ENCODE data around the gene SNX8. TPM values are rescaled to one million over a fixed set of nuclear protein-coding genes. Genes with fewer than 3 reads are reported as not detected.

Gene SNX8
- total and polyA plus RNA-seq, 2 of the 13 experiments (the other 11 are each of a cell fraction or from before 2014, with no cell fraction given) = 20.6 to 45.2 TPM

DNA sequence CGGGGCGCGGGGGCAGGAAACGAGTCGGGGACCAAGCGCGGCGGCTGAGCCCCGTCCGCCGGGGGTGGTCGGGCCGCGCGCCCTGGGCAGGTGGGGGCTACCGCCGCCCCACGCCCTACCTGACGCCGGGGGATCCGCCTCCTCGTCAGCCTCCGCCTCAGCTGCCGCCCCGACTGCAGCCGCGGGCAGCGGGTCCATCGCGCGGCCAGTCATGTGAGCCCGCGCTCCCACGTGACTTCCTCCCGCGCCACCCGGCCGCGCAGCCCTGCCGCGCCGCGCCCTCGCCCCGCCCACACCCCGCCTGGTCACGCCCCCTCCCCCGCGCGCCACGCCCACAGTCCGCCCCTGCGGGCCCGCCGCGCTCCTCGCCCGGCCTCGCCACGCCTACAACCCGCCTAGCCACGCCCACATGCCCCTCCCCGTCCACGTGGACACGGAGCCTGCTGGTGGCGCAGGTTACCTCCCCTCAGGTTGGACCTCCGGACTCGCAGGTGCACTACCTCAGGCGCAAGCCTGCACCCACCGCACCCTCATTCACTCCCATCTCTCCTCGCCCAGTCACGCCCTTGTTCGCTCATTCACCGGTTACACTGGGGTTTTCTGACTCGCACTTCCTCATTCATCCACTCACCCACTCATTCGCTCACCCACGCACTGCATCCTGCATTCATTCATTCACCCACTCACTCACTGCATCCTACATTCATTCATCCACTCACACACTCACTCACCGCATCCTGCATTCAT is at the start of gene SNX8 (continued):
- no peak for TF ChIP-seq ZNF407 (CRISPR knock-in tag; IDR thresholded peaks at IDR 0.05; ENCODE audit: not compliant biosample characterization)
- peak; percentile 72 for TF ChIP-seq POLR2G (IDR thresholded peaks at IDR 0.05; ENCODE audit: low read depth, low read length)
- TF ChIP-seq, protein P1, sequence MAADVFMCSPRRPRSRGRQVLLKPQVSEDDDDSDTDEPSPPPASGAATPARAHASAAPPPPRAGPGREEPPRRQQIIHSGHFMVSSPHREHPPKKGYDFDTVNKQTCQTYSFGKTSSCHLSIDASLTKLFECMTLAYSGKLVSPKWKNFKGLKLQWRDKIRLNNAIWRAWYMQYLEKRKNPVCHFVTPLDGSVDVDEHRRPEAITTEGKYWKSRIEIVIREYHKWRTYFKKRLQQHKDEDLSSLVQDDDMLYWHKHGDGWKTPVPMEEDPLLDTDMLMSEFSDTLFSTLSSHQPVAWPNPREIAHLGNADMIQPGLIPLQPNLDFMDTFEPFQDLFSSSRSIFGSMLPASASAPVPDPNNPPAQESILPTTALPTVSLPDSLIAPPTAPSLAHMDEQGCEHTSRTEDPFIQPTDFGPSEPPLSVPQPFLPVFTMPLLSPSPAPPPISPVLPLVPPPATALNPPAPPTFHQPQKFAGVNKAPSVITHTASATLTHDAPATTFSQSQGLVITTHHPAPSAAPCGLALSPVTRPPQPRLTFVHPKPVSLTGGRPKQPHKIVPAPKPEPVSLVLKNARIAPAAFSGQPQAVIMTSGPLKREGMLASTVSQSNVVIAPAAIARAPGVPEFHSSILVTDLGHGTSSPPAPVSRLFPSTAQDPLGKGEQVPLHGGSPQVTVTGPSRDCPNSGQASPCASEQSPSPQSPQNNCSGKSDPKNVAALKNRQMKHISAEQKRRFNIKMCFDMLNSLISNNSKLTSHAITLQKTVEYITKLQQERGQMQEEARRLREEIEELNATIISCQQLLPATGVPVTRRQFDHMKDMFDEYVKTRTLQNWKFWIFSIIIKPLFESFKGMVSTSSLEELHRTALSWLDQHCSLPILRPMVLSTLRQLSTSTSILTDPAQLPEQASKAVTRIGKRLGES (CRISPR knock-in tag; IDR thresholded peaks at IDR 0.05; ENCODE audit: borderline replicate concordance) = no peak
- TF ChIP-seq SALL2 (CRISPR knock-in tag; IDR thresholded peaks at IDR 0.05) = 0 out of 2 replicates have a peak, but pooled peaks have one; percentile 21
- TF ChIP-seq MATR3 (CRISPR knock-in tag; IDR thresholded peaks at IDR 0.05) = no peak
- no peak for TF ChIP-seq CENPX (CRISPR knock-in tag; IDR thresholded peaks at IDR 0.05)
- TF ChIP-seq ZEB1 (IDR thresholded peaks at IDR 0.05; ENCODE audit: insufficient replicate concordance, low read depth) = peak; percentile 97
- no peak for TF ChIP-seq KAT8 (CRISPR knock-in tag; IDR thresholded peaks at IDR 0.05)
- TF ChIP-seq ZNF691 (CRISPR knock-in tag; IDR thresholded peaks at IDR 0.05; ENCODE audit: borderline replicate concordance, low read depth) = no peak
- no peak for TF ChIP-seq ZNF75D (CRISPR knock-in tag; IDR thresholded peaks at IDR 0.05; ENCODE audit: borderline replicate concordance)
- TF ChIP-seq CHCHD3 (CRISPR knock-in tag; IDR thresholded peaks at IDR 0.05) = 0 out of 2 replicates have a peak, but pooled peaks have one; percentile 33
- TF ChIP-seq MIER2 (CRISPR knock-in tag; IDR thresholded peaks at IDR 0.05) = no peak
- TF ChIP-seq ESRRA (CRISPR knock-in tag; IDR thresholded peaks at IDR 0.05; ENCODE audit: low read depth) = no peak
- TF ChIP-seq HOXA3 (CRISPR knock-in tag; IDR thresholded peaks at IDR 0.05) = peak; percentile 59
- TF ChIP-seq AGO2 (optimal IDR thresholded peaks at IDR 0.05; ENCODE audit: low read depth, low read length) = no peak
- TF ChIP-seq POLR2AphosphoS2 (IDR thresholded peaks at IDR 0.05; ENCODE audit: low read depth, low read length) = no peak
- TF ChIP-seq ZNF460 (CRISPR knock-in tag; IDR thresholded peaks at IDR 0.05; ENCODE audit: borderline replicate concordance) = no peak
- no peak for TF ChIP-seq ZNF20 (CRISPR knock-in tag; IDR thresholded peaks at IDR 0.05)

Data from HepG2 (cell line).